Endometrium (tissue), 2 donors: ENCODE measurements around the gene PCDHGC4.

Source experiments
- FAIRE-seq: peaks from 2 replicates; lab custom pipeline; 2012; peaks lifted over from hg19 to GRCh38; lab: Jason Lieb, UNC
- donor health status: control.
- donor health status: control.

Gene PCDHGC4

GRCh38 chr5:141484641-141485311 lies at the start of gene PCDHGC4:
Gene PCDHGC4 (plus strand): TSS chr5:141485030. CDS start chr5:141485174, 144 bp downstream.
- no peak for FAIRE-seq

- FAIRE-seq: no peak
These were observed 47.6 kb upstream of the PCDHGC4 start for GRCh38 chr5:141437221-141437620.

GRCh38 chr5:141439411-141440141 lies 45.3 kb upstream of the PCDHGC4 start:
- no peak for FAIRE-seq

- FAIRE-seq: no peak
These were observed 44.5 kb upstream of the PCDHGC4 start for GRCh38 chr5:141440341-141440740.

GRCh38 chr5:141441571-141442170 lies 43.2 kb upstream of the PCDHGC4 start:
- FAIRE-seq: no peak

GRCh38 chr5:141465351-141465750 lies 19.5 kb upstream of the PCDHGC4 start:
- no peak for FAIRE-seq

- FAIRE-seq: peak; percentile 90
These were observed 9.2 kb upstream of the PCDHGC4 start, which contains the start of gene PCDHGC3 for GRCh38 chr5:141475625-141476131. Gene PCDHGC3 (plus strand): TSS chr5:141475966. CDS start chr5:141476117, 151 bp downstream.

GRCh38 chr5:141476132-141476911 lies 8.5 kb upstream of the PCDHGC4 start:
- FAIRE-seq: no peak

- no peak for FAIRE-seq
These were observed 7.7 kb upstream of the PCDHGC4 start for GRCh38 chr5:141477044-141477575.

GRCh38 chr5:141477815-141478214 lies 7.0 kb upstream of the PCDHGC4 start:
- no peak for FAIRE-seq

GRCh38 chr5:141478321-141478945 lies 6.4 kb upstream of the PCDHGC4 start:
- FAIRE-seq: no peak

- no peak for FAIRE-seq
These were observed 5.1 kb upstream of the PCDHGC4 start for GRCh38 chr5:141479776-141480175.

GRCh38 chr5:141483902-141484301 lies 928 bp upstream of the PCDHGC4 start:
- no peak for FAIRE-seq

GRCh38 chr5:141484310-141484640 lies 555 bp upstream of the PCDHGC4 start:
- FAIRE-seq: no peak

- no peak for FAIRE-seq
These were observed 658 bp downstream of the PCDHGC4 start for GRCh38 chr5:141485321-141486055.

- FAIRE-seq: no peak
These were observed 1.3 kb downstream of the PCDHGC4 start for GRCh38 chr5:141486091-141486490.

GRCh38 chr5:141487131-141487530 lies 2.3 kb downstream of the PCDHGC4 start:
- no peak for FAIRE-seq

GRCh38 chr5:141488591-141489561 lies 4.0 kb downstream of the PCDHGC4 start, which contains the start of gene PCDHGC5:
Gene PCDHGC5 (plus strand): TSS chr5:141489081. CDS start chr5:141489241, 160 bp downstream.
- FAIRE-seq: no peak

- no peak for FAIRE-seq
These were observed 5.0 kb downstream of the PCDHGC4 start for GRCh38 chr5:141489841-141490240.
